B cell (primary cell): ENCODE results near the gene BMP7. TPM values are rescaled to one million over a fixed set of nuclear protein-coding genes. Genes with fewer than 3 reads are reported as not detected.

ENCODE experiments used
- ATAC-seq: fragments of 200-7000 bp; cut with Tn5 transposase; one replicate; pipeline ENCODE4 v1.10.0; 2021; ENCODE audit warnings: low read depth, mild to moderate bottlenecking, moderate number of reproducible peaks, moderate library complexity
- CTCF ChIA-PET: fragments of 350-600 bp; sonication (Branson Sonifier 250); formaldehyde crosslinking; loops from one replicate; lab custom pipeline; 2021; ENCODE audit warnings: antibody characterized with exemption, inconsistent platforms; lab: Charles Lee
- POLR2A ChIA-PET: fragments of 350-600 bp; sonication (Branson Sonifier 250); formaldehyde crosslinking; loops from one replicate; lab custom pipeline; 2021; ENCODE audit warnings: antibody characterized with exemption; lab: Charles Lee
- DNase-seq: peaks from one replicate; pipeline ENCODE4 v3.0.0; 2013
- H2AFZ ChIP-seq: 2 replicates; pipeline ENCODE4 v1.6.1; 2012; ENCODE audit warnings: mild to moderate bottlenecking, low read depth, low read length; ENCODE audit not compliant: insufficient read depth, poor library complexity, severe bottlenecking
- H3K27ac ChIP-seq, 2 donors: 1 replicate in 1 of 2; 2 replicates in 1 of 2; pipeline ENCODE4 v1.5.1; 2012 to 2013; ENCODE audit warnings: low read length in 2 of 2, mild to moderate bottlenecking in 2 of 2, moderate library complexity in 1 of 2
- H3K27me3 ChIP-seq, 4 experiments: fragments of 200-600 bp in 1 of 4; sonication (generic) in 1 of 4; replicated peaks in 1 of 4; 1 replicate in 2 of 4; 2 replicates in 2 of 4; pipeline versions ENCODE4 v1.6.1 to v1.7.0; 2013 to 2016; ENCODE audit warnings: low read length in 3 of 4, mild to moderate bottlenecking in 2 of 4, mixed read lengths in 1 of 4, moderate library complexity in 1 of 4; ENCODE audit not compliant: insufficient read depth in 4 of 4, control insufficient read depth in 3 of 4; ENCODE audit errors: control extremely low read depth in 1 of 4
- H3K36me3 ChIP-seq, 2 experiments: replicated peaks in 1 of 2; 1 replicate in 1 of 2; 2 replicates in 1 of 2; pipeline versions ENCODE4 v1.6.1 to v1.7.1; 2013; ENCODE audit warnings: low read length in 1 of 2; ENCODE audit not compliant: insufficient read depth in 2 of 2, control insufficient read depth in 1 of 2; ENCODE audit errors: control extremely low read depth in 1 of 2, extremely low read depth in 1 of 2
- H3K4me1 ChIP-seq, 2 donors: fragments of 200-600 bp in 1 of 2; sonication (generic) in 1 of 2; 1 replicate in 1 of 2; 2 replicates in 1 of 2; pipeline versions ENCODE4 v1.5.1 to v1.6.1; 2013 to 2017; ENCODE audit warnings: low read length in 2 of 2; ENCODE audit not compliant: control insufficient read depth in 2 of 2, insufficient read depth in 2 of 2
- H3K4me2 ChIP-seq: replicated peaks from 2 replicates; pipeline ENCODE3; 2012; ENCODE audit warnings: mild to moderate bottlenecking, low read depth, low read length; ENCODE audit not compliant: poor library complexity, severe bottlenecking
- H3K4me3 ChIP-seq, 5 experiments: fragments of 200-600 bp in 1 of 5; sonication (generic) in 1 of 5; 1 replicate in 3 of 5; 2 replicates in 2 of 5; pipeline versions ENCODE4 v1.5.1 to v1.7.0; 2011 to 2016; ENCODE audit warnings: low read length in 4 of 5, mild to moderate bottlenecking in 4 of 5, low read depth in 2 of 5, control low read depth in 1 of 5, moderate library complexity in 1 of 5; ENCODE audit not compliant: insufficient read depth in 1 of 5; ENCODE audit errors: control extremely low read depth in 1 of 5, extremely low read depth in 1 of 5
- H3K79me2 ChIP-seq: fragments of 200-600 bp; sonication (generic); one replicate; pipeline ENCODE4 v1.6.0; 2016; ENCODE audit warnings: low read length; ENCODE audit not compliant: control insufficient read depth, insufficient read depth
- H3K9ac ChIP-seq: fragments of 200-600 bp; sonication (generic); 2 replicates; pipeline ENCODE4 v1.6.1; 2017; ENCODE audit warnings: mild to moderate bottlenecking, low read length, moderate library complexity
- H3K9me3 ChIP-seq, 3 donors: one replicate each; pipeline versions ENCODE4 v1.6.1 to v1.7.1; 2013; ENCODE audit warnings: low read length in 2 of 3; ENCODE audit not compliant: control insufficient read depth in 2 of 3, insufficient read depth in 1 of 3; ENCODE audit errors: control extremely low read depth in 1 of 3
- H4K20me1 ChIP-seq: 2 replicates; pipeline ENCODE4 v1.6.0; 2012; ENCODE audit warnings: mild to moderate bottlenecking, low read length; ENCODE audit not compliant: insufficient read depth, control insufficient read depth, poor library complexity, severe bottlenecking
- H3K27ac Mint-ChIP-seq: one replicate; pipeline ENCODE4 v1.8.0; 2021; ENCODE audit warnings: mixed read lengths
- H3K27me3 Mint-ChIP-seq: one replicate; pipeline ENCODE4 v1.8.0; 2021; ENCODE audit warnings: mixed read lengths
- H3K4me1 Mint-ChIP-seq: one replicate; pipeline ENCODE4 v1.8.0; 2021; ENCODE audit warnings: mixed read lengths
- H3K4me3 Mint-ChIP-seq: one replicate; pipeline ENCODE4 v1.8.0; 2021; ENCODE audit warnings: mixed read lengths
- H3K9me3 Mint-ChIP-seq: one replicate; pipeline ENCODE4 v1.8.0; 2022; ENCODE audit warnings: mixed read lengths; ENCODE audit not compliant: insufficient read depth
- EZH2 ChIP-seq: IDR thresholded peaks from 2 replicates; pipeline ENCODE4 v1.6.1; 2012; ENCODE audit warnings: borderline replicate concordance, low read depth, mild to moderate bottlenecking, moderate library complexity, low read length; ENCODE audit not compliant: insufficient read depth, poor library complexity, severe bottlenecking
- WGBS: methylation state at CpG from one replicate; pipeline ENCODE4 v1.1.5; 2013; ENCODE audit warnings: missing lambda C conversion rate; ENCODE audit not compliant: insufficient coverage; 5-methylcytosine and 5-hydroxymethylcytosine counted together
- intact Hi-C: fragments of 100-400 bp; cut with micrococcal nuclease; formaldehyde crosslinking; loops from one replicate; pipeline ENCODE4 v1.10.0; 2022
- polyA plus RNA-seq: library from polyadenylated mRNA; depleted of rRNA; stranded (reverse); fragments of >200 nt; gene quantifications from 2 replicates; pipeline ENCODE4 v1.2.3, GENCODE V29; 2012
- total RNA-seq, 2 donors: library from RNA; stranded (reverse); fragments of 120-200 nt in 1 of 2; gene quantifications; 1 replicate in 1 of 2; 2 replicates in 1 of 2; pipeline versions ENCODE4 v1.2.3 to v1.2.4, GENCODE V29; 2013 to 2022
- TF ChIP-seq, protein P1 (sequence below): fragments of 200-600 bp; IDR thresholded peaks from one replicate; pipeline ENCODE4 v1.8.0; 2022; ENCODE audit warnings: antibody characterized with exemption, mild to moderate bottlenecking

BMP7 gene
- total and polyA plus RNA-seq, 2 donors (not counting 1 experiment from before 2014, with no cell fraction given) = not detected

DNA sequence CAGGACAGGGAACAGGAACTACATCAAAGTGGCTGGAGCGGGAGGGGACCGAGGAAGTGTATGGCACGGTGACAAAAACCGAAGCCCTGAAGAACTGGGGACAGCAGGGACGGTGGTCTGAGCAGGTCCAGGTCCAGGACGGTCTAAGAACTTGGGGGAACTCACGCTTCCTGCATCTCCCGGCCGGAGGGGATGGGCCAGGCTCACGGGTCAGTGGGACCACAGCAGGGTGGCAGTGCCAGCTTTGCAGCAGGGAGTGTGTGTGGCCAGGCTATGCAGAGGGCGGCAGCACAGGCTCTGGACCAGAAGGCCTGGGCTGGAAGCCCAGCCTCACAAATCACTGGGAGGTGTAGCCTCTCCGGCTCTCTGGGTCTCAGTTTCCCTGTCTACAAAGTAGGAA, 123.8 kb downstream of the BMP7 start:
- Histone ChIP-seq H3K27ac (no peak overlapping the region), H3K4me1 (no peaks in the 10 kb centered on the region), H3K36me3 (no peaks in the 10 kb centered on the region), H2AFZ (no peak overlapping the region), H3K4me2 (no peak overlapping the region), H4K20me1 (no peaks in the 10 kb centered on the region), H3K4me3 (no peak overlapping the region), H3K79me2 (no peaks in the 10 kb centered on the region), H3K9ac (no peak overlapping the region), H3K9me3 (peaks cover 0 to 8% (median 0%) of the 10 kb centered on the region in 3 donors), H3K27me3 (no peaks in the 10 kb centered on the region)
- intact Hi-C loops = no loop called here
- Mint-ChIP-seq H3K4me3 (no peak overlapping the region), H3K4me1 (no peaks in the 10 kb centered on the region), H3K27ac (no peak overlapping the region), H3K9me3 (no peaks in the 10 kb centered on the region), H3K27me3 (peaks cover 8% of the 10 kb centered on the region)
- TF ChIP-seq EZH2 = no peak
- TF ChIP-seq, protein P1, sequence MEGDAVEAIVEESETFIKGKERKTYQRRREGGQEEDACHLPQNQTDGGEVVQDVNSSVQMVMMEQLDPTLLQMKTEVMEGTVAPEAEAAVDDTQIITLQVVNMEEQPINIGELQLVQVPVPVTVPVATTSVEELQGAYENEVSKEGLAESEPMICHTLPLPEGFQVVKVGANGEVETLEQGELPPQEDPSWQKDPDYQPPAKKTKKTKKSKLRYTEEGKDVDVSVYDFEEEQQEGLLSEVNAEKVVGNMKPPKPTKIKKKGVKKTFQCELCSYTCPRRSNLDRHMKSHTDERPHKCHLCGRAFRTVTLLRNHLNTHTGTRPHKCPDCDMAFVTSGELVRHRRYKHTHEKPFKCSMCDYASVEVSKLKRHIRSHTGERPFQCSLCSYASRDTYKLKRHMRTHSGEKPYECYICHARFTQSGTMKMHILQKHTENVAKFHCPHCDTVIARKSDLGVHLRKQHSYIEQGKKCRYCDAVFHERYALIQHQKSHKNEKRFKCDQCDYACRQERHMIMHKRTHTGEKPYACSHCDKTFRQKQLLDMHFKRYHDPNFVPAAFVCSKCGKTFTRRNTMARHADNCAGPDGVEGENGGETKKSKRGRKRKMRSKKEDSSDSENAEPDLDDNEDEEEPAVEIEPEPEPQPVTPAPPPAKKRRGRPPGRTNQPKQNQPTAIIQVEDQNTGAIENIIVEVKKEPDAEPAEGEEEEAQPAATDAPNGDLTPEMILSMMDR = no peak
- ChIA-PET CTCF (no interaction called here), POLR2A (no interaction called here)
- ATAC-seq (no peak), DNase-seq (no peak)
- WGBS = 77% methylated on average over 12 of the region's 12 CpGs

DNA sequence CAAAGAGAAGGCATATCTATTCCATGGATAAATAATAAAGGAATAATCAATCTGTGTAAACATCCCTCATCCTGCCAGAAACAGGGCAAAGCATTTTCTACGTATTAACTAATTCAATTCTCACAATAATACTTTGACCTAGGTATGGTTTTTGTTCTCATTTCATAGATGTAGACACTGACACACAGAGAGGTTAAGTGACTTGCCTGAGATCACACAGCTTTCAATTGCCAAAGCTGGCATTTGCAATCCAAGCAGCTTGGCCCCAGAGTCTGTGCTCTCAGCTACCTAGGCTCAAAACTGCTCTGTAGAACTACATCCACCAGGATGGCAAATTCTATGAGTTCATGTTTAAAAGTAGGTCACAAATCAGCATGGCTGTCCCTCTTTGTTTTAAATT, 124.9 kb downstream of the BMP7 start:
- WGBS = no CpG with 5 or more reads among the region's 1 CpG
- no peak for TF ChIP-seq EZH2
- TF ChIP-seq, protein P1 = no peak
- DNase-seq (no peak), ATAC-seq (no peak)
- Mint-ChIP-seq H3K27me3 (peaks cover 8% of the 10 kb centered on the region), H3K4me1 (no peaks in the 10 kb centered on the region), H3K27ac (no peak overlapping the region), H3K4me3 (no peak overlapping the region), H3K9me3 (no peaks in the 10 kb centered on the region)
- Histone ChIP-seq H3K4me2 (no peak overlapping the region), H3K4me3 (no peak overlapping the region), H4K20me1 (no peaks in the 10 kb centered on the region), H2AFZ (no peak overlapping the region), H3K36me3 (no peaks in the 10 kb centered on the region), H3K79me2 (no peaks in the 10 kb centered on the region), H3K9ac (no peak overlapping the region), H3K27me3 (no peaks in the 10 kb centered on the region), H3K4me1 (no peaks in the 10 kb centered on the region), H3K9me3 (no peaks in the 10 kb centered on the region), H3K27ac (no peak overlapping the region)
- CTCF ChIA-PET = no interaction called here
- POLR2A ChIA-PET = no interaction called here
- intact Hi-C loops = no loop called here
